GM12878 (cell line): ENCODE measurements around the gene SPHK2. TPM values are rescaled to one million over a fixed set of nuclear protein-coding genes. Genes with fewer than 3 reads are reported as not detected.

Source experiments
- ATF7 ChIP-seq: fragments of 450-650 bp; IDR thresholded peaks from 2 replicates; pipeline ENCODE4 v1.6.1; 2016; ENCODE audit warnings: low read depth, mild to moderate bottlenecking
- CBX5 ChIP-seq: sonication (generic); IDR thresholded peaks from 2 replicates; pipeline ENCODE4 v1.6.1; 2016; ENCODE audit warnings: low read depth, moderate library complexity, mild to moderate bottlenecking, inconsistent platforms
- EGR1 ChIP-seq, 2 experiments: IDR thresholded peaks; 1 replicate in 1 of 2; 2 replicates in 1 of 2; pipeline ENCODE4 v1.6.1; 2011 to 2012; ENCODE audit warnings: low read depth in 2 of 2, low read length in 2 of 2, borderline replicate concordance in 1 of 2, mild to moderate bottlenecking in 1 of 2, moderate library complexity in 1 of 2
- HDAC2 ChIP-seq: fragments of 200-600 bp; sonication (generic); IDR thresholded peaks from 2 replicates; pipeline ENCODE4 v1.6.1; 2017
- IRF3 ChIP-seq: fragments of 450-650 bp; IDR thresholded peaks from 2 replicates; pipeline ENCODE4 v1.6.1; 2014; ENCODE audit warnings: mild to moderate bottlenecking
- NBN ChIP-seq: fragments of 450-650 bp; IDR thresholded peaks from 2 replicates; pipeline ENCODE4 v1.6.1; 2016
- NKRF ChIP-seq: fragments of 450-650 bp; conservative IDR thresholded peaks from 2 replicates; pipeline ENCODE4 v1.6.1; 2017; ENCODE audit warnings: mild to moderate bottlenecking, moderate library complexity
- NR2C2 ChIP-seq: IDR thresholded peaks from 2 replicates; pipeline ENCODE4 v1.6.1; 2011; ENCODE audit warnings: borderline replicate concordance, low read depth; ENCODE audit not compliant: control insufficient read depth, insufficient read length
- POU2F2 ChIP-seq: IDR thresholded peaks from 3 replicates; pipeline ENCODE4 v1.6.1; 2011; ENCODE audit warnings: low read depth, mild to moderate bottlenecking, low read length, borderline replicate concordance
- RAD21 ChIP-seq: IDR thresholded peaks from 2 replicates; pipeline ENCODE4 v1.6.1; 2011; ENCODE audit warnings: mild to moderate bottlenecking, low read depth, low read length, moderate library complexity; ENCODE audit not compliant: insufficient read depth
- RFX5 ChIP-seq: IDR thresholded peaks from 2 replicates; pipeline ENCODE4 v1.6.1; 2011; ENCODE audit warnings: low read depth, low read length, improper control_type of control experiment
- RUNX3 ChIP-seq: IDR thresholded peaks from 2 replicates; pipeline ENCODE4 v1.6.1; 2012; ENCODE audit warnings: low read length, inconsistent platforms
- SKIL ChIP-seq: fragments of 450-650 bp; IDR thresholded peaks from 2 replicates; pipeline ENCODE4 v1.6.1; 2017; ENCODE audit warnings: mild to moderate bottlenecking, low read depth, inconsistent platforms; ENCODE audit not compliant: poor library complexity, severe bottlenecking
- TCF3 ChIP-seq: IDR thresholded peaks from 2 replicates; pipeline ENCODE4 v1.6.1; 2012; ENCODE audit warnings: low read depth, mild to moderate bottlenecking, low read length, borderline replicate concordance; ENCODE audit not compliant: insufficient read depth
- TCF7 ChIP-seq: IDR thresholded peaks from 2 replicates; pipeline ENCODE4 v1.6.1; 2014; ENCODE audit warnings: antibody characterized with exemption, borderline replicate concordance
- ZNF592 ChIP-seq: fragments of 450-650 bp; IDR thresholded peaks from 2 replicates; pipeline ENCODE4 v1.6.1; 2017; ENCODE audit warnings: mild to moderate bottlenecking, moderate library complexity
- polyA plus RNA-seq, 11 experiments: library from polyadenylated mRNA; depleted of rRNA in 4 of 11; unstranded in 6 of 11; stranded (reverse) in 5 of 11; fragments of >200 nt; fragmentation: Nextera tagmentation in 4 of 11; fragmentation: Illumina TruSeq in 1 of 11; extraction: Ambion mirVana in 4 of 11; extraction: Trizol in 1 of 11; gene quantifications; 1 replicate in 1 of 11; 2 replicates in 10 of 11; pipeline versions ENCODE4 v1.2.1 to v1.2.3, GENCODE V29; 2011 to 2016; ENCODE audit warnings: inconsistent platforms in 2 of 11, missing spikeins in 2 of 11, low read depth in 1 of 11
- total RNA-seq, 4 experiments: library from RNA; depleted of rRNA in 3 of 4; stranded (reverse); fragments of >200 nt in 3 of 4; fragmentation: Illumina TruSeq in 1 of 4; extraction: Trizol in 1 of 4; gene quantifications; 2 replicates each; pipeline versions ENCODE4 v1.2.1 to v1.2.3, GENCODE V29; 2013 to 2021

The SPHK2 gene
- total and polyA plus RNA-seq, 10 of the 15 experiments (the other 5 are each of a cell fraction or from before 2014, with no cell fraction given), result 0.37 to 40.5 (median 11.2) TPM

- no peak for TF ChIP-seq EGR1 (IDR thresholded peaks at IDR 0.05; ENCODE audit: borderline replicate concordance in 1 of 2, low read depth in 2 of 2, low read length in 2 of 2)
- TF ChIP-seq TCF7, result no peak
- TF ChIP-seq SKIL, result no peak
- no peak for TF ChIP-seq HDAC2
- no peak for TF ChIP-seq ATF7
- TF ChIP-seq ZNF592, result no peak
- no peak for TF ChIP-seq NR2C2
- no peak for TF ChIP-seq POU2F2
- no peak for TF ChIP-seq IRF3
- peak; percentile 62 for TF ChIP-seq RUNX3
- TF ChIP-seq CBX5, result no peak
- TF ChIP-seq RFX5, result no peak
- no peak for TF ChIP-seq RAD21
- TF ChIP-seq TCF3, result no peak
- no peak for TF ChIP-seq NKRF
- TF ChIP-seq NBN, result no peak
Measured at GRCh38 chr19:48596679-48597465, 22.4 kb upstream of the SPHK2 start (continued).
